ENCODE data around the gene CARMIL1.

Gene CARMIL1

GRCh38 chr6:25278914-25279747 lies at the start of gene CARMIL1:
Gene CARMIL1, plus strand, starts transcription at chr6:25279374. Its CDS starts 422 bp downstream, at chr6:25279796.
- H3K4me3 ChIP-seq = peak within 1 kb of the TSS; percentile 48 to 75 (median 67)
- H3K27ac ChIP-seq = peak within 1 kb of the TSS; percentile 23 to 89 (median 84)

- Histone ChIP-seq H3K4me3 (no peak overlapping the region), H3K27ac (peak overlapping the region in 7 of 21 experiments; percentile 11 to 73 (median 52))
These were observed 49.4 kb upstream of the CARMIL1 start for GRCh38 chr6:25229671-25230321.

- Histone ChIP-seq H3K27ac (peak overlapping the region in 3 of 21 experiments; percentile 8 to 32 (median 19)), H3K4me3 (no peak overlapping the region)
These were observed 46.7 kb upstream of the CARMIL1 start for GRCh38 chr6:25232479-25232878.

GRCh38 chr6:25233226-25233625 lies 45.9 kb upstream of the CARMIL1 start:
- no peak overlapping the region for H3K27ac ChIP-seq

GRCh38 chr6:25237579-25237978 lies 41.6 kb upstream of the CARMIL1 start:
- Histone ChIP-seq H3K4me3 (no peak overlapping the region), H3K27ac (no peak overlapping the region)

More at GRCh38 chr6:25233226-25233625, 45.9 kb upstream of the CARMIL1 start:
- no peak overlapping the region for H3K4me3 ChIP-seq

- Histone ChIP-seq H3K4me3 (no peak overlapping the region), H3K27ac (no peak overlapping the region)
These were observed 40.1 kb upstream of the CARMIL1 start for GRCh38 chr6:25239059-25239458.

- no peak overlapping the region for H3K4me3 ChIP-seq
- H3K27ac ChIP-seq = no peak overlapping the region
These were observed 39.7 kb upstream of the CARMIL1 start for GRCh38 chr6:25239498-25239897.

- Histone ChIP-seq H3K27ac (no peak overlapping the region), H3K4me3 (no peak overlapping the region)
These were observed 36.6 kb upstream of the CARMIL1 start for GRCh38 chr6:25242567-25242966.

GRCh38 chr6:25244865-25245264 lies 34.3 kb upstream of the CARMIL1 start:
- no peak overlapping the region for H3K27ac ChIP-seq

GRCh38 chr6:25248123-25248522 lies 31.1 kb upstream of the CARMIL1 start:
- Histone ChIP-seq H3K27ac (no peak overlapping the region), H3K4me3 (no peak overlapping the region)

More at GRCh38 chr6:25244865-25245264, 34.3 kb upstream of the CARMIL1 start:
- no peak overlapping the region for H3K4me3 ChIP-seq

- no peak overlapping the region for H3K27ac ChIP-seq
- H3K4me3 ChIP-seq = no peak overlapping the region
These were observed 30.0 kb upstream of the CARMIL1 start for GRCh38 chr6:25249133-25249532.

- H3K27ac ChIP-seq = no peak overlapping the region
- no peak overlapping the region for H3K4me3 ChIP-seq
These were observed 28.3 kb upstream of the CARMIL1 start for GRCh38 chr6:25250878-25251277.

- Histone ChIP-seq H3K27ac (no peak overlapping the region), H3K4me3 (no peak overlapping the region)
These were observed 27.7 kb upstream of the CARMIL1 start for GRCh38 chr6:25251426-25251825.

GRCh38 chr6:25253351-25253750 lies 25.8 kb upstream of the CARMIL1 start:
- Histone ChIP-seq H3K4me3 (no peak overlapping the region), H3K27ac (no peak overlapping the region)

- Histone ChIP-seq H3K27ac (peak overlapping the region in 1 of 21 experiments; percentile 12), H3K4me3 (no peak overlapping the region)
These were observed 24.5 kb upstream of the CARMIL1 start for GRCh38 chr6:25254671-25255070.

GRCh38 chr6:25257686-25258348 lies 21.4 kb upstream of the CARMIL1 start:
- H3K27ac ChIP-seq = peak overlapping the region in 1 of 21 experiments; percentile 35
- H3K4me3 ChIP-seq = no peak overlapping the region

- Histone ChIP-seq H3K27ac (no peak overlapping the region), H3K4me3 (no peak overlapping the region)
These were observed 19.4 kb upstream of the CARMIL1 start for GRCh38 chr6:25259756-25260155.

GRCh38 chr6:25263657-25264056 lies 15.5 kb upstream of the CARMIL1 start:
- H3K4me3 ChIP-seq = no peak overlapping the region
- H3K27ac ChIP-seq = peak overlapping the region in 3 of 21 experiments; percentile 2 to 58 (median 32)

- Histone ChIP-seq H3K4me3 (no peak overlapping the region), H3K27ac (peak overlapping the region in 4 of 21 experiments; percentile 5 to 64 (median 38))
These were observed 12.6 kb upstream of the CARMIL1 start for GRCh38 chr6:25266456-25267100.

GRCh38 chr6:25267662-25268061 lies 11.5 kb upstream of the CARMIL1 start:
- Histone ChIP-seq H3K4me3 (no peak overlapping the region), H3K27ac (no peak overlapping the region)
